ENCODE measurements around the gene CDNF.
"Not testable (repeated sequence)": the region's sequence is repeated elsewhere in the genome, so short reads cannot be mapped to it uniquely, and the experiment has no call there.

The CDNF gene

GRCh38 chr10:14864466-14864865 is 26.6 kb upstream of the CDNF start:
- H3K4me3 ChIP-seq (ENCODE audit: low read depth in 1 of 2, low read length in 2 of 2); H3K27ac ChIP-seq (ENCODE audit: low read length); H3K4me1 ChIP-seq (ENCODE audit: control insufficient read depth in 1 of 2, insufficient read depth in 2 of 2, low read length in 2 of 2); H3K9me3 ChIP-seq (ENCODE audit: control insufficient read depth in 1 of 2, low read length in 2 of 2); H3K27me3 ChIP-seq (ENCODE audit: low read depth, low read length): not testable (repeated sequence)
- H3K36me3 ChIP-seq (ENCODE audit: control insufficient read depth in 1 of 2, insufficient read depth in 2 of 2, low read length in 2 of 2) = peaks cover 19 to 20% of the 10 kb centered on the region in 2 donors

DNA sequence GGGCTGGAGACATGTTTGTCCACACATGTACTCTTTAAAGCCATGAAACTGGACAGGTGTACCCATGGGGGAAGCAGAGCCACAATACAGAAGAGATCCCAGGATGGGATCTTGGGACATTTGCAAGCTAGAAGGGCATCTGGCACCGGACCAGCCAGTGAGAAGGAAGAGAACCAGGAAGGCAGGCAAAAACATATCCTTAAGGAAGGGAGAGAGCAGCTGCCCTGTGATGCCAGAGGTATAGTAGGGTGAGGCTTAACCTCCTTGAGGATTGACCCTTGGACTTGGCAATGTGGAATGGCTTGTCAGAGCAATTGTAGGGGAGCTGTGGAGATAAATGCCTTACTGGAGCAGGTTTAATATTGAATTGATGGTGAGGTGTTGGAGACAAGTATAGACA is 23.0 kb upstream of the CDNF start:
- peak overlapping the region; percentile 32 for H3K27ac ChIP-seq (ENCODE audit: low read length)
- peaks cover 0 to 3% of the 10 kb centered on the region in 2 donors for H3K9me3 ChIP-seq (ENCODE audit: control insufficient read depth in 1 of 2, low read length in 2 of 2)
- H3K4me3 ChIP-seq (ENCODE audit: low read depth in 1 of 2, low read length in 2 of 2) = no peak overlapping the region

GRCh38 chr10:14859775-14860174 is 21.9 kb upstream of the CDNF start:
- H3K27ac ChIP-seq (ENCODE audit: low read length) = no peak overlapping the region
- no peaks in the 10 kb centered on the region for H3K4me1 ChIP-seq (ENCODE audit: control insufficient read depth in 1 of 2, insufficient read depth in 2 of 2, low read length in 2 of 2)
- H3K27me3 ChIP-seq (ENCODE audit: low read depth, low read length) = no peaks in the 10 kb centered on the region
- H3K4me3 ChIP-seq (ENCODE audit: low read depth in 1 of 2, low read length in 2 of 2) = no peak overlapping the region
- peaks cover 14 to 27% of the 10 kb centered on the region in 2 donors for H3K36me3 ChIP-seq (ENCODE audit: control insufficient read depth in 1 of 2, insufficient read depth in 2 of 2, low read length in 2 of 2)
- H3K9me3 ChIP-seq (ENCODE audit: control insufficient read depth in 1 of 2, low read length in 2 of 2) = peaks cover 0 to 3% of the 10 kb centered on the region in 2 donors

More for the DNA sequence above, 23.0 kb upstream of the CDNF start:
- Histone ChIP-seq H3K4me1 (ENCODE audit: control insufficient read depth in 1 of 2, insufficient read depth in 2 of 2, low read length in 2 of 2) (no peaks in the 10 kb centered on the region), H3K27me3 (ENCODE audit: low read depth, low read length) (no peaks in the 10 kb centered on the region), H3K36me3 (ENCODE audit: control insufficient read depth in 1 of 2, insufficient read depth in 2 of 2, low read length in 2 of 2) (peaks cover 13 to 27% of the 10 kb centered on the region in 2 donors)

DNA sequence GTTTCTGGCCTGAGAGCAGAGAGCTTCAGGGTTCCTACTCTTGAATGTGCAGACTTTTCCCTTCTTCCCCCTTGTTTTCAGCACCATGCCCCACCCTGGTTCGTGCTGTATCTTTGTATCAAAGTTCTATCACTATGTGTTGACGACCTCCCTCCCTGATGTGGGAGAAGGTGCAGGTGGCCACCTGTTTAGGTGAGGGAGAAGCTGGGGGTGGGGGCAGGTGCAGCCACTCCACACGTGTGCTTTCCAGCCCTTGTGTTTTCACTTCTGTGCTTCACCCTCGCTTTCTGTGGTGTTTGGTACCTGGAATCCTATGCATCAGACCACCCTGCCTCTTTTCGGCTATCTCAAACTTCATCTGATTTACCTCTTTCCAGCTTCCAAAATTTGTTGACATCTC is 21.2 kb upstream of the CDNF start:
- no peaks in the 10 kb centered on the region for H3K27me3 ChIP-seq (ENCODE audit: low read depth, low read length)
- H3K4me1 ChIP-seq (ENCODE audit: control insufficient read depth in 1 of 2, insufficient read depth in 2 of 2, low read length in 2 of 2) = no peaks in the 10 kb centered on the region
- H3K36me3 ChIP-seq (ENCODE audit: control insufficient read depth in 1 of 2, insufficient read depth in 2 of 2, low read length in 2 of 2) = peaks cover 17 to 27% of the 10 kb centered on the region in 2 donors
- H3K27ac ChIP-seq (ENCODE audit: low read length) = no peak overlapping the region
- no peak overlapping the region for H3K4me3 ChIP-seq (ENCODE audit: low read depth in 1 of 2, low read length in 2 of 2)
- H3K9me3 ChIP-seq (ENCODE audit: control insufficient read depth in 1 of 2, low read length in 2 of 2) = no peaks in the 10 kb centered on the region

DNA sequence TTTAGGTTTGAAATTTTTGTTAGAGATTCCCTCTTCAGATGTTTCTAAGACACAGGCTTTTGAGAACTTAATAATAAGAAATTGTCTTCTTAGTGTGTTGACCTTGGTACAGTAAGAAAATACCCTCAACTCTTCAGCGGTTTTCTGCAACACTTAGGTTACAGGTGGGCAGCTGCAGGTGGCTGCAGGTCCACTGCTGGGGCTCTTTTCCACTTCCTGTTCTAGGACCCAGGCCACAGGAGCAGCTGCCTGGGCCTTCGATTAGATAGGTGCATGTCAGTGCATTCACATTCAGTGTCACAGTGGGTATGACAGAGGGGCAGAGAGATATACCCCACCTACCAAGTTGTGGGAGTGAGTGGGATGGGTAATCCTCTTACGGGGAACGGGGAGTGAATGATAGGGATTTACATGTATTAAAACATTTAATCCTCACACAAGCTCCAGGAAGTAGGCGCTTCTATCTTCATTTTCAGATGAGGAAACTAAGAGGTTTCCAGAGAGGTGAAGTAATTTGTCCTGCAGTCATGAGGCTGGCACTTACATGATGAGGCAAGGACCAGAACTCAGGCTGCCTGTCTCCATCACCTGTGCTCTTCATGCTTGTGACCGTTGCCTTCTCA is 20.6 kb upstream of the CDNF start:
- H3K36me3 ChIP-seq (ENCODE audit: control insufficient read depth in 1 of 2, insufficient read depth in 2 of 2, low read length in 2 of 2) = peaks cover 19 to 27% of the 10 kb centered on the region in 2 donors
- no peaks in the 10 kb centered on the region for H3K4me1 ChIP-seq (ENCODE audit: control insufficient read depth in 1 of 2, insufficient read depth in 2 of 2, low read length in 2 of 2)
- H3K27ac ChIP-seq (ENCODE audit: low read length) = no peak overlapping the region

GRCh38 chr10:14855453-14855852 is 17.6 kb upstream of the CDNF start:
- H3K9me3 ChIP-seq (ENCODE audit: control insufficient read depth in 1 of 2, low read length in 2 of 2) = no peaks in the 10 kb centered on the region
- no peak overlapping the region for H3K4me3 ChIP-seq (ENCODE audit: low read depth in 1 of 2, low read length in 2 of 2)
- peaks cover 32 to 41% of the 10 kb centered on the region in 2 donors for H3K36me3 ChIP-seq (ENCODE audit: control insufficient read depth in 1 of 2, insufficient read depth in 2 of 2, low read length in 2 of 2)
- no peaks in the 10 kb centered on the region for H3K27me3 ChIP-seq (ENCODE audit: low read depth, low read length)
- H3K4me1 ChIP-seq (ENCODE audit: control insufficient read depth in 1 of 2, insufficient read depth in 2 of 2, low read length in 2 of 2) = no peaks in the 10 kb centered on the region
- no peak overlapping the region for H3K27ac ChIP-seq (ENCODE audit: low read length)

More for the DNA sequence above, 20.6 kb upstream of the CDNF start:
- Histone ChIP-seq H3K4me3 (ENCODE audit: low read depth in 1 of 2, low read length in 2 of 2) (no peak overlapping the region), H3K27me3 (ENCODE audit: low read depth, low read length) (no peaks in the 10 kb centered on the region), H3K9me3 (ENCODE audit: control insufficient read depth in 1 of 2, low read length in 2 of 2) (no peaks in the 10 kb centered on the region)

DNA sequence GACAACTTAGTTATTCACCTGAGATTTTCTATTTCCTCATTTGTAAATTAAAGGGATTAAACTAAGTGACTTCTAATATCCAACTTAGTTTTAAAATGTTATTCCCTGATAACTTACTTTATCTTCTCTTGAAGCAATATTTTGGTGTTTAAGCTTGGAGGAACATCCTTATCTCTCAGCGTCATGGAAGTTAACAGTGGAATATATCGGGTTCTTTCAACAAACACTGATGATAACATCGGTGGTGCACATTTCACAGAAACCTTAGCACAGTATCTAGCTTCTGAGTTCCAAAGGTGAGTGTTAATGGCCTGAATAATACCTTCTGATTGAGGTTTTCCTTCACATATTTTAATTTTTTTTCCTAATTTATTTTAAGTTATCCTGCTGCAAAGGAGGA is 14.4 kb upstream of the CDNF start:
- H3K4me1 ChIP-seq (ENCODE audit: control insufficient read depth in 1 of 2, insufficient read depth in 2 of 2, low read length in 2 of 2) = no peaks in the 10 kb centered on the region
- no peaks in the 10 kb centered on the region for H3K27me3 ChIP-seq (ENCODE audit: low read depth, low read length)
- no peaks in the 10 kb centered on the region for H3K9me3 ChIP-seq (ENCODE audit: control insufficient read depth in 1 of 2, low read length in 2 of 2)
- H3K27ac ChIP-seq (ENCODE audit: low read length) = no peak overlapping the region
- H3K36me3 ChIP-seq (ENCODE audit: control insufficient read depth in 1 of 2, insufficient read depth in 2 of 2, low read length in 2 of 2) = peaks cover 23 to 31% of the 10 kb centered on the region in 2 donors
- no peak overlapping the region for H3K4me3 ChIP-seq (ENCODE audit: low read depth in 1 of 2, low read length in 2 of 2)

- no peaks in the 10 kb centered on the region for H3K9me3 ChIP-seq (ENCODE audit: control insufficient read depth in 1 of 2, low read length in 2 of 2)
- H3K27ac ChIP-seq (ENCODE audit: low read length) = no peak overlapping the region
- peaks cover 37 to 45% of the 10 kb centered on the region in 2 donors for H3K36me3 ChIP-seq (ENCODE audit: control insufficient read depth in 1 of 2, insufficient read depth in 2 of 2, low read length in 2 of 2)
- no peaks in the 10 kb centered on the region for H3K27me3 ChIP-seq (ENCODE audit: low read depth, low read length)
- H3K4me3 ChIP-seq (ENCODE audit: low read depth in 1 of 2, low read length in 2 of 2) = no peak overlapping the region
- no peaks in the 10 kb centered on the region for H3K4me1 ChIP-seq (ENCODE audit: control insufficient read depth in 1 of 2, insufficient read depth in 2 of 2, low read length in 2 of 2)
These were observed 7.1 kb upstream of the CDNF start for GRCh38 chr10:14844948-14845347.

GRCh38 chr10:14843327-14843988 is 5.6 kb upstream of the CDNF start:
- Histone ChIP-seq H3K36me3 (ENCODE audit: control insufficient read depth in 1 of 2, insufficient read depth in 2 of 2, low read length in 2 of 2) (peaks cover 37 to 39% of the 10 kb centered on the region in 2 donors), H3K4me3 (ENCODE audit: low read depth in 1 of 2, low read length in 2 of 2) (no peak overlapping the region), H3K9me3 (ENCODE audit: control insufficient read depth in 1 of 2, low read length in 2 of 2) (no peaks in the 10 kb centered on the region), H3K27ac (ENCODE audit: low read length) (no peak overlapping the region), H3K27me3 (ENCODE audit: low read depth, low read length) (no peaks in the 10 kb centered on the region), H3K4me1 (ENCODE audit: control insufficient read depth in 1 of 2, insufficient read depth in 2 of 2, low read length in 2 of 2) (peaks cover 0 to 10% of the 10 kb centered on the region in 2 donors)

GRCh38 chr10:14840178-14840577 is 2.3 kb upstream of the CDNF start:
- H3K27ac ChIP-seq (ENCODE audit: low read length) = no peak overlapping the region
- no peak overlapping the region for H3K4me3 ChIP-seq (ENCODE audit: low read depth in 1 of 2, low read length in 2 of 2)
- H3K36me3 ChIP-seq (ENCODE audit: control insufficient read depth in 1 of 2, insufficient read depth in 2 of 2, low read length in 2 of 2) = peaks cover 37 to 42% of the 10 kb centered on the region in 2 donors
- H3K27me3 ChIP-seq (ENCODE audit: low read depth, low read length) = no peaks in the 10 kb centered on the region
- peaks cover 0 to 14% of the 10 kb centered on the region in 2 donors for H3K4me1 ChIP-seq (ENCODE audit: control insufficient read depth in 1 of 2, insufficient read depth in 2 of 2, low read length in 2 of 2)
- no peaks in the 10 kb centered on the region for H3K9me3 ChIP-seq (ENCODE audit: control insufficient read depth in 1 of 2, low read length in 2 of 2)

- peaks cover 30 to 42% of the 10 kb centered on the region in 2 donors for H3K36me3 ChIP-seq (ENCODE audit: control insufficient read depth in 1 of 2, insufficient read depth in 2 of 2, low read length in 2 of 2)
- peak overlapping the region; percentile 70 to 96 for H3K4me3 ChIP-seq (ENCODE audit: low read depth in 1 of 2, low read length in 2 of 2)
- H3K9me3 ChIP-seq (ENCODE audit: control insufficient read depth in 1 of 2, low read length in 2 of 2) = no peaks in the 10 kb centered on the region
- no peaks in the 10 kb centered on the region for H3K27me3 ChIP-seq (ENCODE audit: low read depth, low read length)
- H3K27ac ChIP-seq (ENCODE audit: low read length) = peak overlapping the region; percentile 87
- H3K4me1 ChIP-seq (ENCODE audit: control insufficient read depth in 1 of 2, insufficient read depth in 2 of 2, low read length in 2 of 2) = peaks cover 0 to 14% of the 10 kb centered on the region in 2 donors
These were observed 1.5 kb upstream of the CDNF start for GRCh38 chr10:14839305-14839695.
